CD4-positive, alpha-beta T cell treated with Interleukin-1 beta for 1 hour (primary cell): ENCODE data around the gene HSPB6.

ENCODE experiments used
- DNase-seq, 2 donors: peaks; one replicate each; pipeline ENCODE4 v3.0.0-alpha.2; 2020 to 2022

HSPB6 gene

GRCh38 chr19:35744430-35745327, 12.2 kb downstream of the HSPB6 start:
- peak; percentile 95 to 96 for DNase-seq

GRCh38 chr19:35743640-35744429, 13.0 kb downstream of the HSPB6 start:
- no peak for DNase-seq

GRCh38 chr19:35742121-35742724, 14.6 kb downstream of the HSPB6 start, which contains the start of gene IGFLR1:
IGFLR1 (minus strand) TSS chr19:35742452; CDS start chr19:35741180, 1,272 bp downstream.
- peak; percentile 78 to 79 for DNase-seq

- DNase-seq, result no peak
Observed at GRCh38 chr19:35741203-35741515, 15.7 kb downstream of the HSPB6 start.

- peak; percentile 94 for DNase-seq
Observed at GRCh38 chr19:35740423-35741202, 16.2 kb downstream of the HSPB6 start.

- DNase-seq, result no peak
Observed at GRCh38 chr19:35740108-35740422, 16.8 kb downstream of the HSPB6 start.

- no peak for DNase-seq
Observed at GRCh38 chr19:35739275-35740107, 17.3 kb downstream of the HSPB6 start.

GRCh38 chr19:35738887-35739229, 18.0 kb downstream of the HSPB6 start:
- DNase-seq, result no peak

- DNase-seq, result no peak
Observed at GRCh38 chr19:35738021-35738886, 18.6 kb downstream of the HSPB6 start.

- DNase-seq, result no peak
Observed at GRCh38 chr19:35736913-35737886, 19.6 kb downstream of the HSPB6 start.

GRCh38 chr19:35734889-35735288, 21.9 kb downstream of the HSPB6 start:
- DNase-seq, result no peak

GRCh38 chr19:35734273-35734672, 22.6 kb downstream of the HSPB6 start:
- DNase-seq, result no peak

- DNase-seq, result no peak
Observed at GRCh38 chr19:35733180-35734125, 23.4 kb downstream of the HSPB6 start.

GRCh38 chr19:35732540-35733179, 24.2 kb downstream of the HSPB6 start:
- no peak for DNase-seq

- DNase-seq, result no peak
Observed at GRCh38 chr19:35731779-35732405, 24.9 kb downstream of the HSPB6 start.

- no peak for DNase-seq
Observed at GRCh38 chr19:35731353-35731752, 25.5 kb downstream of the HSPB6 start.

- no peak for DNase-seq
Observed at GRCh38 chr19:35730326-35730725, 26.5 kb downstream of the HSPB6 start.

GRCh38 chr19:35729763-35730162, 27.1 kb downstream of the HSPB6 start:
- no peak for DNase-seq
